HCT116 (cell line): ENCODE results near the gene TSPAN5. TPM values are rescaled to one million over a fixed set of nuclear protein-coding genes. Genes with fewer than 3 reads are reported as not detected.

Experiments
- ATAC-seq: fragments of 200-7000 bp; cut with Tn5 transposase; 2 replicates; pipeline ENCODE4 v1.9.1; 2020; ENCODE audit warnings: mild to moderate bottlenecking, moderate library complexity
- BruUV-seq: library from RNA; stranded (reverse); fragments of 400-500 nt; replicated peaks from 2 replicates; lab custom pipeline; 2021; lab: Mats Ljungman, UMichigan
- CTCF ChIA-PET: fragments of 300-600 bp; sonication (Branson Sonifier 250); formaldehyde crosslinking; loops from one replicate; lab custom pipeline; 2021; ENCODE audit warnings: antibody characterized with exemption; lab: Charles Lee
- POLR2A ChIA-PET: fragments of 300-600, 350-600 bp; sonication (Branson Sonifier 250); formaldehyde crosslinking; loops from one replicate; lab custom pipeline; 2021; ENCODE audit warnings: antibody characterized with exemption; lab: Charles Lee
- RAD21 ChIA-PET, 2 experiments: fragments of 300-600 bp; sonication (Branson Sonifier 250); formaldehyde crosslinking; loops; one replicate each; lab custom pipeline; 2023; ENCODE audit warnings: low total read pairs in 2 of 2; ENCODE audit not compliant: uncharacterized antibody in 2 of 2, unreplicated experiment in 2 of 2, low non-redundant PET in 1 of 2; lab: Charles Lee
- DNase-seq: peaks from one replicate; pipeline ENCODE4 v3.0.0-alpha.2; 2010; ENCODE audit warnings: low read depth, low spot score
- H2AFZ ChIP-seq: fragments of 200-600 bp; shearing (Covaris generic), sonication (generic); 2 replicates; pipeline ENCODE4 v1.6.1; 2017; ENCODE audit warnings: low read depth, mixed run types, mixed read lengths, antibody characterized with exemption, low read length; ENCODE audit not compliant: poor library complexity, severe bottlenecking
- H3K27ac ChIP-seq: 2 replicates; pipeline ENCODE4 v1.5.1; 2012; ENCODE audit warnings: low read depth, low read length
- H3K27me3 ChIP-seq: fragments of 200-600 bp; sonication (generic); 2 replicates; pipeline ENCODE4 v1.6.1; 2016; ENCODE audit warnings: mixed run types, low read length, mixed read lengths; ENCODE audit not compliant: insufficient read depth
- H3K36me3 ChIP-seq, 2 experiments: fragments of 200-500 bp in 1 of 2; fragments of 200-600 bp in 1 of 2; sonication (Bioruptor generic) in 1 of 2; sonication (generic) in 1 of 2; 2 replicates each; pipeline versions ENCODE4 v1.5.1 to v1.6.1; 2014 to 2016; ENCODE audit warnings: low read length in 2 of 2, inconsistent platforms in 1 of 2, mixed read lengths in 1 of 2, mixed run types in 1 of 2; ENCODE audit not compliant: insufficient read depth in 2 of 2, control insufficient read depth in 1 of 2
- H3K4me1 ChIP-seq, 2 experiments: fragments of 200-600 bp in 1 of 2; sonication (generic) in 1 of 2; 2 replicates each; pipeline versions ENCODE4 v1.5.1 to v1.6.1; 2012 to 2017; ENCODE audit warnings: low read length in 2 of 2, inconsistent platforms in 1 of 2, mild to moderate bottlenecking in 1 of 2, mixed read lengths in 1 of 2, mixed run types in 1 of 2, moderate library complexity in 1 of 2; ENCODE audit not compliant: insufficient read depth in 2 of 2, control insufficient read depth in 1 of 2
- H3K4me2 ChIP-seq: fragments of 200-600 bp; sonication (generic); 2 replicates; pipeline ENCODE4 v1.6.1; 2017; ENCODE audit warnings: mixed run types, low read length, mixed read lengths
- H3K4me3 ChIP-seq, 2 experiments: fragments of 200-600 bp in 1 of 2; sonication (generic) in 1 of 2; replicated peaks in 1 of 2; 2 replicates each; pipeline ENCODE4 v1.5.1; 2011 to 2016; ENCODE audit warnings: low read length in 2 of 2, control low read depth in 1 of 2, low read depth in 1 of 2, mild to moderate bottlenecking in 1 of 2, mixed read lengths in 1 of 2, mixed run types in 1 of 2
- H3K79me2 ChIP-seq: fragments of 200-600 bp; sonication (generic); 2 replicates; pipeline ENCODE4 v1.6.1; 2017; ENCODE audit warnings: mild to moderate bottlenecking, mixed run types, low read length, moderate library complexity, mixed read lengths; ENCODE audit not compliant: insufficient read depth
- H3K9ac ChIP-seq: fragments of 200-600 bp; sonication (generic); 2 replicates; pipeline ENCODE4 v1.6.1; 2016; ENCODE audit warnings: low read length, mixed read lengths
- H3K9me2 ChIP-seq: fragments of 200-600 bp; sonication (generic), shearing (Covaris generic); 2 replicates; pipeline ENCODE4 v1.6.1; 2017; ENCODE audit warnings: mixed run types, mild to moderate bottlenecking, moderate library complexity; ENCODE audit not compliant: insufficient read depth
- H3K9me3 ChIP-seq, 2 experiments: fragments of 200-500 bp in 1 of 2; fragments of 200-600 bp in 1 of 2; sonication (Bioruptor generic) in 1 of 2; sonication (generic) in 1 of 2; 2 replicates each; pipeline ENCODE4 v1.6.1; 2014 to 2017; ENCODE audit warnings: low read length in 2 of 2, mixed read lengths in 2 of 2, inconsistent platforms in 1 of 2, low read depth in 1 of 2, mild to moderate bottlenecking in 1 of 2, mixed run types in 1 of 2, moderate library complexity in 1 of 2; ENCODE audit not compliant: control insufficient read depth in 1 of 2, insufficient read depth in 1 of 2
- H4K20me1 ChIP-seq: fragments of 200-600 bp; sonication (generic), shearing (Covaris generic); 2 replicates; pipeline ENCODE4 v1.6.1; 2017; ENCODE audit warnings: mixed run types, mild to moderate bottlenecking, moderate library complexity; ENCODE audit not compliant: insufficient read depth
- CBX3 ChIP-seq: IDR thresholded peaks from 2 replicates; pipeline ENCODE4 v1.6.1; 2012; ENCODE audit warnings: low read depth
- CEBPB ChIP-seq: IDR thresholded peaks from 2 replicates; pipeline ENCODE4 v1.6.1; 2012; ENCODE audit warnings: low read depth
- CTCF ChIP-seq, 3 experiments: fragments of 200-600 bp in 1 of 3; sonication (generic) in 1 of 3; IDR thresholded peaks in 2 of 3; conservative IDR thresholded peaks in 1 of 3; 2 replicates each; pipeline ENCODE4 v1.5.1; 2012 to 2017; ENCODE audit warnings: low read depth in 2 of 3, low read length in 2 of 3, antibody characterized with exemption in 1 of 3, borderline replicate concordance in 1 of 3, control low read depth in 1 of 3, mild to moderate bottlenecking in 1 of 3, mixed read lengths in 1 of 3, mixed run types in 1 of 3, moderate library complexity in 1 of 3; ENCODE audit not compliant: insufficient read depth in 1 of 3
- ELF1 ChIP-seq: IDR thresholded peaks from 2 replicates; pipeline ENCODE4 v1.6.1; 2012; ENCODE audit warnings: low read depth, borderline replicate concordance
- JUND ChIP-seq: IDR thresholded peaks from 2 replicates; pipeline ENCODE4 v1.6.1; 2012
- MAX ChIP-seq: IDR thresholded peaks from 2 replicates; pipeline ENCODE4 v1.6.1; 2012
- POLR2AphosphoS5 ChIP-seq: IDR thresholded peaks from 2 replicates; pipeline ENCODE4 v1.6.1; 2011; ENCODE audit warnings: mild to moderate bottlenecking, low read depth, low read length, moderate library complexity
- RAD21 ChIP-seq: IDR thresholded peaks from 2 replicates; pipeline ENCODE4 v1.6.1; 2012; ENCODE audit warnings: low read depth, mild to moderate bottlenecking
- SIN3A ChIP-seq: IDR thresholded peaks from 2 replicates; pipeline ENCODE4 v1.6.1; 2012; ENCODE audit warnings: low read depth
- SP1 ChIP-seq: IDR thresholded peaks from 2 replicates; pipeline ENCODE4 v1.6.1; 2012; ENCODE audit warnings: low read depth
- TCF7L2 ChIP-seq: IDR thresholded peaks from 2 replicates; pipeline ENCODE4 v1.7.0; 2011; ENCODE audit warnings: borderline replicate concordance, inconsistent platforms; ENCODE audit not compliant: insufficient read depth, insufficient read length; ENCODE audit errors: extremely low read depth
- ZFX ChIP-seq: fragments of 450-650 bp; IDR thresholded peaks from 2 replicates; pipeline ENCODE4 v1.6.1; 2017
- ZNF274 ChIP-seq: fragments of 200-500 bp; sonication (Bioruptor generic); IDR thresholded peaks from 2 replicates; pipeline ENCODE4 v1.6.1; 2014; ENCODE audit warnings: mild to moderate bottlenecking, low read depth, low read length, inconsistent platforms
- intact Hi-C: fragments of 100-400 bp; cut with micrococcal nuclease; formaldehyde crosslinking; loops from 2 replicates; pipeline ENCODE4 v1.10.0; 2022
- total RNA-seq: library from RNA; stranded (reverse); gene quantifications from one replicate; pipeline ENCODE4 v1.2.1, GENCODE V29; 2021; ENCODE audit not compliant: unreplicated experiment
- TF ChIP-seq, protein P1 (sequence below): IDR thresholded peaks from 2 replicates; pipeline ENCODE4 v1.6.1; 2011; ENCODE audit warnings: mild to moderate bottlenecking, low read length, moderate library complexity; ENCODE audit not compliant: insufficient replicate concordance; ENCODE audit errors: extremely low read depth

The TSPAN5 gene
- total RNA-seq, 1 experiment from 2014 or later, result 56.8 TPM

GRCh38 chr4:98481167-98481566 lies 177.2 kb downstream of the TSPAN5 start:
- RAD21 ChIA-PET, result no interaction called here
- intact Hi-C loops, result no loop called here
- ATAC-seq, result no peak
- no TSS peak for BruUV-seq
- H3K27ac ChIP-seq, result no peak overlapping the region
- peaks cover 3 to 22% of the 10 kb centered on the region in 2 experiments; a peak in 1 of 4 replicates for H3K36me3 ChIP-seq
- H2AFZ ChIP-seq, result no peak overlapping the region
- CTCF ChIA-PET, result no interaction called here
- H3K79me2 ChIP-seq, result peaks cover 44% of the 10 kb centered on the region; the same call in 1 of the 2 replicates
- no peaks in the 10 kb centered on the region for H3K9me3 ChIP-seq
- no peak overlapping the region for H3K9ac ChIP-seq
- peaks cover 3 to 59% of the 10 kb centered on the region in 2 experiments; a peak in 3 of 4 replicates for H3K4me1 ChIP-seq
- POLR2A ChIA-PET, result no interaction called here
- H3K27me3 ChIP-seq, result no peaks in the 10 kb centered on the region
- TF ChIP-seq SIN3A (no peak), JUND (no peak), ZNF274 (no peak), TCF7L2 (no peak), CBX3 (no peak), ELF1 (no peak), CEBPB (no peak), SP1 (no peak), POLR2AphosphoS5 (no peak), MAX (no peak), CTCF (IDR thresholded peaks at IDR 0.05 in 2 of 3, conservative IDR thresholded peaks at IDR 0.05 in 1 of 3; ENCODE audit: borderline replicate concordance in 1 of 3, insufficient read depth in 1 of 3, low read depth in 2 of 3, low read length in 2 of 3) (no peak), RAD21 (no peak), ZFX (no peak)
- TF ChIP-seq, protein P1, sequence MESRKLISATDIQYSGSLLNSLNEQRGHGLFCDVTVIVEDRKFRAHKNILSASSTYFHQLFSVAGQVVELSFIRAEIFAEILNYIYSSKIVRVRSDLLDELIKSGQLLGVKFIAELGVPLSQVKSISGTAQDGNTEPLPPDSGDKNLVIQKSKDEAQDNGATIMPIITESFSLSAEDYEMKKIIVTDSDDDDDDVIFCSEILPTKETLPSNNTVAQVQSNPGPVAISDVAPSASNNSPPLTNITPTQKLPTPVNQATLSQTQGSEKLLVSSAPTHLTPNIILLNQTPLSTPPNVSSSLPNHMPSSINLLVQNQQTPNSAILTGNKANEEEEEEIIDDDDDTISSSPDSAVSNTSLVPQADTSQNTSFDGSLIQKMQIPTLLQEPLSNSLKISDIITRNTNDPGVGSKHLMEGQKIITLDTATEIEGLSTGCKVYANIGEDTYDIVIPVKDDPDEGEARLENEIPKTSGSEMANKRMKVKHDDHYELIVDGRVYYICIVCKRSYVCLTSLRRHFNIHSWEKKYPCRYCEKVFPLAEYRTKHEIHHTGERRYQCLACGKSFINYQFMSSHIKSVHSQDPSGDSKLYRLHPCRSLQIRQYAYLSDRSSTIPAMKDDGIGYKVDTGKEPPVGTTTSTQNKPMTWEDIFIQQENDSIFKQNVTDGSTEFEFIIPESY, result no peak
- H3K4me3 ChIP-seq, result no peak overlapping the region
- no peaks in the 10 kb centered on the region for H4K20me1 ChIP-seq
- no peaks in the 10 kb centered on the region for H3K9me2 ChIP-seq
- DNase-seq, result no peak
- H3K4me2 ChIP-seq, result no peak overlapping the region
